GM23338 (cell line): ENCODE data around the gene COG1.

Experiments
- CREB1 ChIP-seq: fragments of 250-450 bp; sonication (Bioruptor Pico); IDR thresholded peaks from 2 replicates; pipeline ENCODE4 v1.5.0; 2020; ENCODE audit warnings: low read depth, mild to moderate bottlenecking, moderate library complexity
- EZH2 ChIP-seq: fragments of 200-600 bp; sonication (generic); IDR thresholded peaks from one replicate; pipeline ENCODE4 v1.8.0; 2017; ENCODE audit warnings: antibody characterized with exemption, mild to moderate bottlenecking, low read depth; ENCODE audit not compliant: unreplicated experiment
- EZH2phosphoT487 ChIP-seq: fragments of 200-600 bp; sonication (generic); IDR thresholded peaks from one replicate; pipeline ENCODE4 v1.8.1; 2018; ENCODE audit warnings: antibody characterized with exemption; ENCODE audit not compliant: unreplicated experiment
- JUNB ChIP-seq: IDR thresholded peaks from one replicate; pipeline ENCODE4 v1.6.1; 2016; ENCODE audit warnings: antibody characterized with exemption; ENCODE audit not compliant: unreplicated experiment
- NANOG ChIP-seq: IDR thresholded peaks from 2 replicates; pipeline ENCODE4 v1.6.1; 2016; ENCODE audit warnings: antibody characterized with exemption, borderline replicate concordance
- POLR2AphosphoS5 ChIP-seq: IDR thresholded peaks from 2 replicates; pipeline ENCODE4 v1.6.1; 2016; ENCODE audit warnings: antibody characterized with exemption, low read depth
- STAT1 ChIP-seq: IDR thresholded peaks from one replicate; pipeline ENCODE4 v1.6.1; 2016; ENCODE audit warnings: antibody characterized with exemption; ENCODE audit not compliant: unreplicated experiment
- ZNF331 ChIP-seq: fragments of 250-450 bp; sonication (Bioruptor Pico); IDR thresholded peaks from 2 replicates; pipeline ENCODE4 v1.5.0; 2020; ENCODE audit warnings: low read depth, mild to moderate bottlenecking, moderate library complexity
- TF ChIP-seq, protein P1 (sequence below), 2 experiments: fragments of 200-600 bp in 1 of 2; sonication (generic) in 1 of 2; conservative IDR thresholded peaks; 2 replicates each; pipeline versions ENCODE4 v1.5.1 to v1.6.1; 2016 to 2017; ENCODE audit warnings: antibody characterized with exemption in 2 of 2, low read depth in 2 of 2, mild to moderate bottlenecking in 2 of 2, moderate library complexity in 1 of 2
- TF ChIP-seq, protein P2 (sequence below): IDR thresholded peaks from 2 replicates; pipeline ENCODE4 v1.6.1; 2016; ENCODE audit warnings: antibody characterized with exemption
- TF ChIP-seq, protein P3 (sequence below): IDR thresholded peaks from one replicate; pipeline ENCODE4 v1.6.1; 2018; ENCODE audit warnings: antibody characterized with exemption; ENCODE audit not compliant: unreplicated experiment
- TF ChIP-seq, protein P4 (sequence below): fragments of 250-450 bp; sonication (Bioruptor Pico); IDR thresholded peaks from 2 replicates; pipeline ENCODE4 v1.5.0; 2020; ENCODE audit warnings: mild to moderate bottlenecking, moderate library complexity

DNA sequence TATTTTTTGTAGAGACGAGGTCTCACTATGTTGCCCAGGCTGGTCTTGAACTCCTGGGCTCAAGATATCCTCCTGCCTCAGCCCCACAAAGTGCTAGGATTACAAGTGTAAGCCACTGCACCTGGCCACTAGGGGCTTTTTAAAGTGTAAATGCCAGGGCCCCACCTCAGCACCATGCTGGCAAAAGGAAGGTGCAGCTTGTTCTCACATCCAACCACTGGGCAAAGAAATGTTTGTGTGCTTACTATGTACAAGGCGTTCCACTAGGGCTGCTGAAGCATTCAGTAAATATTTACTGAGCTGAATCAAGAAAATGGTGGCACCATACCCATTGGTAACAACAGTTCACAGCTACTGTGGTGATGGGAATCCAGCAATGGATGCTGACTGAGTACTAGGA lies 22.6 kb downstream of the COG1 start:
- TF ChIP-seq, protein P1, sequence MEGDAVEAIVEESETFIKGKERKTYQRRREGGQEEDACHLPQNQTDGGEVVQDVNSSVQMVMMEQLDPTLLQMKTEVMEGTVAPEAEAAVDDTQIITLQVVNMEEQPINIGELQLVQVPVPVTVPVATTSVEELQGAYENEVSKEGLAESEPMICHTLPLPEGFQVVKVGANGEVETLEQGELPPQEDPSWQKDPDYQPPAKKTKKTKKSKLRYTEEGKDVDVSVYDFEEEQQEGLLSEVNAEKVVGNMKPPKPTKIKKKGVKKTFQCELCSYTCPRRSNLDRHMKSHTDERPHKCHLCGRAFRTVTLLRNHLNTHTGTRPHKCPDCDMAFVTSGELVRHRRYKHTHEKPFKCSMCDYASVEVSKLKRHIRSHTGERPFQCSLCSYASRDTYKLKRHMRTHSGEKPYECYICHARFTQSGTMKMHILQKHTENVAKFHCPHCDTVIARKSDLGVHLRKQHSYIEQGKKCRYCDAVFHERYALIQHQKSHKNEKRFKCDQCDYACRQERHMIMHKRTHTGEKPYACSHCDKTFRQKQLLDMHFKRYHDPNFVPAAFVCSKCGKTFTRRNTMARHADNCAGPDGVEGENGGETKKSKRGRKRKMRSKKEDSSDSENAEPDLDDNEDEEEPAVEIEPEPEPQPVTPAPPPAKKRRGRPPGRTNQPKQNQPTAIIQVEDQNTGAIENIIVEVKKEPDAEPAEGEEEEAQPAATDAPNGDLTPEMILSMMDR (conservative IDR thresholded peaks at IDR 0.05; ENCODE audit: low read depth in 2 of 2) = peak; percentile 41 to 59
- no peak for TF ChIP-seq EZH2
- TF ChIP-seq, protein P2, sequence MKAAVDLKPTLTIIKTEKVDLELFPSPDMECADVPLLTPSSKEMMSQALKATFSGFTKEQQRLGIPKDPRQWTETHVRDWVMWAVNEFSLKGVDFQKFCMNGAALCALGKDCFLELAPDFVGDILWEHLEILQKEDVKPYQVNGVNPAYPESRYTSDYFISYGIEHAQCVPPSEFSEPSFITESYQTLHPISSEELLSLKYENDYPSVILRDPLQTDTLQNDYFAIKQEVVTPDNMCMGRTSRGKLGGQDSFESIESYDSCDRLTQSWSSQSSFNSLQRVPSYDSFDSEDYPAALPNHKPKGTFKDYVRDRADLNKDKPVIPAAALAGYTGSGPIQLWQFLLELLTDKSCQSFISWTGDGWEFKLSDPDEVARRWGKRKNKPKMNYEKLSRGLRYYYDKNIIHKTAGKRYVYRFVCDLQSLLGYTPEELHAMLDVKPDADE = no peak
- no peak for TF ChIP-seq POLR2AphosphoS5
- TF ChIP-seq NANOG = no peak
- TF ChIP-seq JUNB = no peak
- no peak for TF ChIP-seq CREB1 (CRISPR knock-in tag)
- TF ChIP-seq ZNF331 (CRISPR knock-in tag) = no peak
- TF ChIP-seq, protein P3, sequence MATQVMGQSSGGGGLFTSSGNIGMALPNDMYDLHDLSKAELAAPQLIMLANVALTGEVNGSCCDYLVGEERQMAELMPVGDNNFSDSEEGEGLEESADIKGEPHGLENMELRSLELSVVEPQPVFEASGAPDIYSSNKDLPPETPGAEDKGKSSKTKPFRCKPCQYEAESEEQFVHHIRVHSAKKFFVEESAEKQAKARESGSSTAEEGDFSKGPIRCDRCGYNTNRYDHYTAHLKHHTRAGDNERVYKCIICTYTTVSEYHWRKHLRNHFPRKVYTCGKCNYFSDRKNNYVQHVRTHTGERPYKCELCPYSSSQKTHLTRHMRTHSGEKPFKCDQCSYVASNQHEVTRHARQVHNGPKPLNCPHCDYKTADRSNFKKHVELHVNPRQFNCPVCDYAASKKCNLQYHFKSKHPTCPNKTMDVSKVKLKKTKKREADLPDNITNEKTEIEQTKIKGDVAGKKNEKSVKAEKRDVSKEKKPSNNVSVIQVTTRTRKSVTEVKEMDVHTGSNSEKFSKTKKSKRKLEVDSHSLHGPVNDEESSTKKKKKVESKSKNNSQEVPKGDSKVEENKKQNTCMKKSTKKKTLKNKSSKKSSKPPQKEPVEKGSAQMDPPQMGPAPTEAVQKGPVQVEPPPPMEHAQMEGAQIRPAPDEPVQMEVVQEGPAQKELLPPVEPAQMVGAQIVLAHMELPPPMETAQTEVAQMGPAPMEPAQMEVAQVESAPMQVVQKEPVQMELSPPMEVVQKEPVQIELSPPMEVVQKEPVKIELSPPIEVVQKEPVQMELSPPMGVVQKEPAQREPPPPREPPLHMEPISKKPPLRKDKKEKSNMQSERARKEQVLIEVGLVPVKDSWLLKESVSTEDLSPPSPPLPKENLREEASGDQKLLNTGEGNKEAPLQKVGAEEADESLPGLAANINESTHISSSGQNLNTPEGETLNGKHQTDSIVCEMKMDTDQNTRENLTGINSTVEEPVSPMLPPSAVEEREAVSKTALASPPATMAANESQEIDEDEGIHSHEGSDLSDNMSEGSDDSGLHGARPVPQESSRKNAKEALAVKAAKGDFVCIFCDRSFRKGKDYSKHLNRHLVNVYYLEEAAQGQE = no peak
- TF ChIP-seq EZH2phosphoT487 = no peak
- TF ChIP-seq STAT1 = no peak
- TF ChIP-seq, protein P4, sequence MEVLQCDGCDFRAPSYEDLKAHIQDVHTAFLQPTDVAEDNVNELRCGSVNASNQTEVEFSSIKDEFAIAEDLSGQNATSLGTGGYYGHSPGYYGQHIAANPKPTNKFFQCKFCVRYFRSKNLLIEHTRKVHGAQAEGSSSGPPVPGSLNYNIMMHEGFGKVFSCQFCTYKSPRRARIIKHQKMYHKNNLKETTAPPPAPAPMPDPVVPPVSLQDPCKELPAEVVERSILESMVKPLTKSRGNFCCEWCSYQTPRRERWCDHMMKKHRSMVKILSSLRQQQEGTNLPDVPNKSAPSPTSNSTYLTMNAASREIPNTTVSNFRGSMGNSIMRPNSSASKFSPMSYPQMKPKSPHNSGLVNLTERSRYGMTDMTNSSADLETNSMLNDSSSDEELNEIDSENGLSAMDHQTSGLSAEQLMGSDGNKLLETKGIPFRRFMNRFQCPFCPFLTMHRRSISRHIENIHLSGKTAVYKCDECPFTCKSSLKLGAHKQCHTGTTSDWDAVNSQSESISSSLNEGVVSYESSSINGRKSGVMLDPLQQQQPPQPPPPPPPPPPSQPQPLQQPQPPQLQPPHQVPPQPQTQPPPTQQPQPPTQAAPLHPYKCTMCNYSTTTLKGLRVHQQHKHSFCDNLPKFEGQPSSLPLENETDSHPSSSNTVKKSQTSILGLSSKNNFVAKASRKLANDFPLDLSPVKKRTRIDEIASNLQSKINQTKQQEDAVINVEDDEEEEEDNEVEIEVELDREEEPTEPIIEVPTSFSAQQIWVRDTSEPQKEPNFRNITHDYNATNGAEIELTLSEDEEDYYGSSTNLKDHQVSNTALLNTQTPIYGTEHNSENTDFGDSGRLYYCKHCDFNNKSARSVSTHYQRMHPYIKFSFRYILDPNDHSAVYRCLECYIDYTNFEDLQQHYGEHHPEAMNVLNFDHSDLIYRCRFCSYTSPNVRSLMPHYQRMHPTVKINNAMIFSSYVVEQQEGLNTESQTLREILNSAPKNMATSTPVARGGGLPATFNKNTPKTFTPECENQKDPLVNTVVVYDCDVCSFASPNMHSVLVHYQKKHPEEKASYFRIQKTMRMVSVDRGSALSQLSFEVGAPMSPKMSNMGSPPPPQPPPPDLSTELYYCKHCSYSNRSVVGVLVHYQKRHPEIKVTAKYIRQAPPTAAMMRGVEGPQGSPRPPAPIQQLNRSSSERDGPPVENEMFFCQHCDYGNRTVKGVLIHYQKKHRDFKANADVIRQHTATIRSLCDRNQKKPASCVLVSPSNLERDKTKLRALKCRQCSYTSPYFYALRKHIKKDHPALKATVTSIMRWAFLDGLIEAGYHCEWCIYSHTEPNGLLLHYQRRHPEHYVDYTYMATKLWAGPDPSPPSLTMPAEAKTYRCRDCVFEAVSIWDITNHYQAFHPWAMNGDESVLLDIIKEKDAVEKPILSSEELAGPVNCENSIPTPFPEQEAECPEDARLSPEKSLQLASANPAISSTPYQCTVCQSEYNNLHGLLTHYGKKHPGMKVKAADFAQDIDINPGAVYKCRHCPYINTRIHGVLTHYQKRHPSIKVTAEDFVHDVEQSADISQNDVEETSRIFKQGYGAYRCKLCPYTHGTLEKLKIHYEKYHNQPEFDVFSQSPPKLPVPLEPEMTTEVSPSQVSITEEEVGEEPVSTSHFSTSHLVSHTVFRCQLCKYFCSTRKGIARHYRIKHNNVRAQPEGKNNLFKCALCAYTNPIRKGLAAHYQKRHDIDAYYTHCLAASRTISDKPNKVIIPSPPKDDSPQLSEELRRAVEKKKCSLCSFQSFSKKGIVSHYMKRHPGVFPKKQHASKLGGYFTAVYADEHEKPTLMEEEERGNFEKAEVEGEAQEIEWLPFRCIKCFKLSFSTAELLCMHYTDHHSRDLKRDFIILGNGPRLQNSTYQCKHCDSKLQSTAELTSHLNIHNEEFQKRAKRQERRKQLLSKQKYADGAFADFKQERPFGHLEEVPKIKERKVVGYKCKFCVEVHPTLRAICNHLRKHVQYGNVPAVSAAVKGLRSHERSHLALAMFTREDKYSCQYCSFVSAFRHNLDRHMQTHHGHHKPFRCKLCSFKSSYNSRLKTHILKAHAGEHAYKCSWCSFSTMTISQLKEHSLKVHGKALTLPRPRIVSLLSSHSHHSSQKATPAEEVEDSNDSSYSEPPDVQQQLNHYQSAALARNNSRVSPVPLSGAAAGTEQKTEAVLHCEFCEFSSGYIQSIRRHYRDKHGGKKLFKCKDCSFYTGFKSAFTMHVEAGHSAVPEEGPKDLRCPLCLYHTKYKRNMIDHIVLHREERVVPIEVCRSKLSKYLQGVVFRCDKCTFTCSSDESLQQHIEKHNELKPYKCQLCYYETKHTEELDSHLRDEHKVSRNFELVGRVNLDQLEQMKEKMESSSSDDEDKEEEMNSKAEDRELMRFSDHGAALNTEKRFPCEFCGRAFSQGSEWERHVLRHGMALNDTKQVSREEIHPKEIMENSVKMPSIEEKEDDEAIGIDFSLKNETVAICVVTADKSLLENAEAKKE (CRISPR knock-in tag) = no peak
